ENCODE results near the gene MCM10.
"Not testable (repeated sequence)": the region's sequence is repeated elsewhere in the genome, so short reads cannot be mapped to it uniquely, and the experiment has no call there.

Gene MCM10

GRCh38 chr10:13236638-13237037, 75.3 kb downstream of the MCM10 start:
- ChIA-PET POLR2A (no interaction called here), CTCF (no interaction called here)
- no peak for TF ChIP-seq CTCF (IDR thresholded peaks at IDR 0.05; ENCODE audit: insufficient read depth, low read length, missing control alignments)
- DNase-seq (ENCODE audit: low read depth, low spot score), result no peak
- H3K4me3 ChIP-seq (ENCODE audit: low read depth, low read length), result no peak overlapping the region

DNA sequence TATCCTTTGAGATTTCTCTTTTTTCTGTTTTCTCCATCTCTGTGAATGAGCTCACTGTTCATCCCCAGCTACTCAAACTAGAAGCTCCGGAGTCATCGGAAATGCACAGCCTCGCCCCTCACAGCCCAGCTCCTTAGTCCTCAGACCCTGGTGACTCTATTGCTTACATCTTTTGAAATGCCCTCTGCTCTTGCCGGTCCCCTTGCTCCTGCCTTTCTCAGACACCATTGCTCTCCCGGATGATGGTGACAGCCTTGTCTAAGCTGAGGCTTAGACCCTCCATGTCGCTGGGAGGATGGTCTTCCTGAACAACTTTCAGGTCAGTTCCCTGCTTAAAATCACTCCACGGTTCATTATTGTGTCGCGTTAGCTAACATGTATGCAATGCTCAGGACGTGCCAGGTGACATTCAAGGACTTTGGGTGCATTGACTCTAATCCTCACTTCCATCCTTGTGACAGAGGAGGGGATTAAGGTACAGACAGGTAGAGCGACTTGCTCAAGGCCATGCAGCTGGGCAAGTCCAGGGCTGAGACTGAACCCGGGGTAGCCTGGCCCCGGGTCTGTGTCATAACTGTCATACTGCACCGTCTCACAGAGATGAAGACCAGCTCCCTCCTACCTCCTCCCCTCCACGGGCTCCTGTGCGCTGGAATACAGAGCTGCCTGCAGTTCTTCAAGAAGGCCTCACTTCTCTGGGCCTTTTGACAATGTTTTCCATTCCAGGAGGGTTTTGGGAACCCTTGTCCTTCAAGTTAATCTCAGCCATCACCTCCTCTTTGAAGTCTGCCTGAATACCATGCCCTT, 77.1 kb downstream of the MCM10 start:
- TF ChIP-seq CTCF (IDR thresholded peaks at IDR 0.05; ENCODE audit: insufficient read depth, low read length, missing control alignments), result no peak
- no peak overlapping the region for H3K4me3 ChIP-seq (ENCODE audit: low read depth, low read length)
- no peak for DNase-seq (ENCODE audit: low read depth, low spot score)
- POLR2A ChIA-PET, result no interaction called here
- CTCF ChIA-PET, result no interaction called here

DNA sequence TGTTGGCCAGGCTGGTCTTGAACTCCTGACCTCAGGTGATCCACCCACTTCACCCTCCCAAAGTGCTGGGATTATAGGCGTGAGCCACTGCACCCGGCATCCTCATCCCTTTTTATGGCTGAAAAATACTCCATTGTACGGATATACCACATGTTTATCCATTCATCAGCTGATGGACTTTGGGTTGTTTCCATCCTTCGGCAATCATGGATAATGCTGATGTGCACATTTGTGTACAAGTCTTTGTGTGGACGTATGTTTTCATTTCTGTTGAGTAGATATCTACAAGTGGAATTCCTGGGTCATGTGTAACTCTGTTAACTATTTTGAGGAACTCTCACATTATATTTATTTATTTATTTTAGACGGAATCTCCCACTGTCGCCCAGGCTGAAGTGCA, 78.6 kb downstream of the MCM10 start:
- no peak overlapping the region for H3K4me3 ChIP-seq (ENCODE audit: low read depth, low read length)
- no peak for TF ChIP-seq CTCF (IDR thresholded peaks at IDR 0.05; ENCODE audit: insufficient read depth, low read length, missing control alignments)
- CTCF ChIA-PET, result no interaction called here
- no peak for DNase-seq (ENCODE audit: low read depth, low spot score)
- POLR2A ChIA-PET, result no interaction called here

GRCh38 chr10:13241613-13242012, 80.3 kb downstream of the MCM10 start:
- no peak for DNase-seq (ENCODE audit: low read depth, low spot score)
- ChIA-PET POLR2A (no interaction called here), CTCF (no interaction called here)
- H3K4me3 ChIP-seq (ENCODE audit: low read depth, low read length), result no peak overlapping the region
- TF ChIP-seq CTCF (IDR thresholded peaks at IDR 0.05; ENCODE audit: insufficient read depth, low read length, missing control alignments), result no peak

- CTCF ChIA-PET; POLR2A ChIA-PET; DNase-seq (ENCODE audit: low read depth, low spot score); H3K4me3 ChIP-seq (ENCODE audit: low read depth, low read length): not testable (repeated sequence)
These were observed 80.9 kb downstream of the MCM10 start for GRCh38 chr10:13242260-13242659.

- POLR2A ChIA-PET, result no interaction called here
- no peak for DNase-seq (ENCODE audit: low read depth, low spot score)
- CTCF ChIA-PET, result no interaction called here
- no peak overlapping the region for H3K4me3 ChIP-seq (ENCODE audit: low read depth, low read length)
- no peak for TF ChIP-seq CTCF (IDR thresholded peaks at IDR 0.05; ENCODE audit: insufficient read depth, low read length, missing control alignments)
These were observed 85.9 kb downstream of the MCM10 start for GRCh38 chr10:13247246-13247645.

DNA sequence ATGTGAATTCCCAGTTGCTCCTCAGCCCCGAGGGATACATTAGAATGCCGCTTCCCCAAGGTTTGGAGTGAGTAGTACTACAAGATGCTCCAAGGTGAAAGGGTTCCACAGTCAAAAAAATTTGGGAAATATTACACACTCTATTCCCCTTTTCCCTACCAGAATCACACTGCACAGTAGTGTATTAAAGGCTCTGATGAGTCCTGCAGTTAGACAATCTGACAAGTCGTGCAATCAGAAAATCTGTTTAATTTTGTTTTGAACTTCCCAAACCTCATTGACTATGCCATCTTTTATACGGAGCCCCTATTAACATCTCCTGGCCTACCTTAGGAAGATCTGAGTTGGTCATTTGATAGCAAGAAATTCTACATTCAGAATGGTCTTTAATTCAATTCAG, 86.4 kb downstream of the MCM10 start:
- POLR2A ChIA-PET, result no interaction called here
- TF ChIP-seq CTCF (IDR thresholded peaks at IDR 0.05; ENCODE audit: insufficient read depth, low read length, missing control alignments), result no peak
- CTCF ChIA-PET, result no interaction called here
- no peak for DNase-seq (ENCODE audit: low read depth, low spot score)
- no peak overlapping the region for H3K4me3 ChIP-seq (ENCODE audit: low read depth, low read length)

All from AG04449 (cell line).